ENCODE data around the gene ITPKA.
A peak's percentile ranks its signal among the peaks of the same experiment; 100 is the strongest.
"Not testable (repeated sequence)": the region's sequence is repeated elsewhere in the genome, so short reads cannot be mapped to it uniquely, and the experiment has no call there.

Gene ITPKA

GRCh38 chr15:41465822-41466421 is 27.8 kb upstream of the ITPKA start:
- H4K8ac ChIP-seq (ENCODE audit: low read depth, low read length) = no peak overlapping the region
- H3K36me3 ChIP-seq (ENCODE audit: control insufficient read depth in 1 of 2, insufficient read depth in 2 of 2, low read length in 2 of 2) = peaks cover 25 to 31% of the 10 kb centered on the region in 2 experiments
- H2AK5ac ChIP-seq (ENCODE audit: low read length) = no peak overlapping the region
- no peak overlapping the region for H3K4me3 ChIP-seq (ENCODE audit: low read depth, low read length)
- no peak overlapping the region for H2BK12ac ChIP-seq (ENCODE audit: low read length)
- H3K9me3 ChIP-seq (ENCODE audit: insufficient read depth, low read depth, low read length) = no peaks in the 10 kb centered on the region
- no CpG with 5 or more reads among the region's 8 CpGs for WGBS (ENCODE audit: extremely low coverage, insufficient coverage, insufficient read length)
- no peak overlapping the region for H3K23ac ChIP-seq (ENCODE audit: low read length)
- no peaks in the 10 kb centered on the region for H3K79me1 ChIP-seq (ENCODE audit: low read length)
- no peak overlapping the region for H4K91ac ChIP-seq (ENCODE audit: low read depth, low read length)
- no peak overlapping the region for H3K9ac ChIP-seq (ENCODE audit: low read length)
- H3K14ac ChIP-seq (ENCODE audit: low read length) = no peak overlapping the region
- no peaks in the 10 kb centered on the region for H3K4me1 ChIP-seq (ENCODE audit: control insufficient read depth in 1 of 2, insufficient read depth in 2 of 2, low read length in 2 of 2)
- no peak overlapping the region for H3K4ac ChIP-seq (ENCODE audit: low read depth, low read length)
- H3K27me3 ChIP-seq (ENCODE audit: insufficient read depth, low read length) = no peaks in the 10 kb centered on the region
- H3K4me2 ChIP-seq (ENCODE audit: low read length) = no peak overlapping the region
- no peak overlapping the region for H2AFZ ChIP-seq (ENCODE audit: insufficient read depth, low read length, poor library complexity)
- peak in 1 of 2 donors; percentile 62 for DNase-seq
- H4K12ac ChIP-seq (ENCODE audit: low read depth, low read length) = no peak overlapping the region
- no peaks in the 10 kb centered on the region for H3K79me2 ChIP-seq (ENCODE audit: control insufficient read depth, insufficient read depth, low read length, poor library complexity)
- no peak overlapping the region for H2BK120ac ChIP-seq (ENCODE audit: insufficient read depth, low read length, poor library complexity)
- H2BK5ac ChIP-seq (ENCODE audit: low read depth, low read length, poor library complexity) = no peak overlapping the region
- H3K18ac ChIP-seq (ENCODE audit: low read length) = no peak overlapping the region
- no peak overlapping the region for H3K27ac ChIP-seq (ENCODE audit: low read depth, low read length)

- no peak overlapping the region for H4K8ac ChIP-seq (ENCODE audit: low read depth, low read length)
- no peak overlapping the region for H3K4ac ChIP-seq (ENCODE audit: low read depth, low read length)
- peaks cover 22 to 36% of the 10 kb centered on the region in 2 experiments for H3K36me3 ChIP-seq (ENCODE audit: control insufficient read depth in 1 of 2, insufficient read depth in 2 of 2, low read length in 2 of 2)
- H3K14ac ChIP-seq (ENCODE audit: low read length) = no peak overlapping the region
- no peak overlapping the region for H3K27ac ChIP-seq (ENCODE audit: low read depth, low read length)
- peak overlapping the region; percentile 17 for H3K23ac ChIP-seq (ENCODE audit: low read length)
- no peak overlapping the region for H3K4me3 ChIP-seq (ENCODE audit: low read depth, low read length)
- no peak overlapping the region for H2AK5ac ChIP-seq (ENCODE audit: low read length)
- no peak overlapping the region for H3K4me2 ChIP-seq (ENCODE audit: low read length)
- H3K9me3 ChIP-seq (ENCODE audit: insufficient read depth, low read depth, low read length) = no peaks in the 10 kb centered on the region
- no peak overlapping the region for H2BK12ac ChIP-seq (ENCODE audit: low read length)
- H3K27me3 ChIP-seq (ENCODE audit: insufficient read depth, low read length) = no peaks in the 10 kb centered on the region
- H3K79me2 ChIP-seq (ENCODE audit: control insufficient read depth, insufficient read depth, low read length, poor library complexity) = no peaks in the 10 kb centered on the region
- H4K91ac ChIP-seq (ENCODE audit: low read depth, low read length) = no peak overlapping the region
- H2AFZ ChIP-seq (ENCODE audit: insufficient read depth, low read length, poor library complexity) = no peak overlapping the region
- H4K12ac ChIP-seq (ENCODE audit: low read depth, low read length) = no peak overlapping the region
- no peak overlapping the region for H2BK120ac ChIP-seq (ENCODE audit: insufficient read depth, low read length, poor library complexity)
- H2BK5ac ChIP-seq (ENCODE audit: low read depth, low read length, poor library complexity) = no peak overlapping the region
- H3K79me1 ChIP-seq (ENCODE audit: low read length) = no peaks in the 10 kb centered on the region
- no peaks in the 10 kb centered on the region for H3K4me1 ChIP-seq (ENCODE audit: control insufficient read depth in 1 of 2, insufficient read depth in 2 of 2, low read length in 2 of 2)
- no peak for DNase-seq
- no peak overlapping the region for H3K9ac ChIP-seq (ENCODE audit: low read length)
- WGBS (ENCODE audit: extremely low coverage, insufficient coverage, insufficient read length) = no CpG with 5 or more reads among the region's 3 CpGs
- no peak overlapping the region for H3K18ac ChIP-seq (ENCODE audit: low read length)
These were observed 27.0 kb upstream of the ITPKA start for GRCh38 chr15:41466711-41467110.

- not testable (repeated sequence) for H3K4me1 ChIP-seq (ENCODE audit: control insufficient read depth in 1 of 2, insufficient read depth in 2 of 2, low read length in 2 of 2); H3K14ac ChIP-seq (ENCODE audit: low read length); H3K23ac ChIP-seq (ENCODE audit: low read length); H4K12ac ChIP-seq (ENCODE audit: low read depth, low read length); H3K27ac ChIP-seq (ENCODE audit: low read depth, low read length); H3K18ac ChIP-seq (ENCODE audit: low read length); H2AFZ ChIP-seq (ENCODE audit: insufficient read depth, low read length, poor library complexity); H4K91ac ChIP-seq (ENCODE audit: low read depth, low read length); DNase-seq; H3K79me2 ChIP-seq (ENCODE audit: control insufficient read depth, insufficient read depth, low read length, poor library complexity); H3K79me1 ChIP-seq (ENCODE audit: low read length); H2BK5ac ChIP-seq (ENCODE audit: low read depth, low read length, poor library complexity); H3K9me3 ChIP-seq (ENCODE audit: insufficient read depth, low read depth, low read length); H3K4me3 ChIP-seq (ENCODE audit: low read depth, low read length); H2AK5ac ChIP-seq (ENCODE audit: low read length); H2BK120ac ChIP-seq (ENCODE audit: insufficient read depth, low read length, poor library complexity); H3K27me3 ChIP-seq (ENCODE audit: insufficient read depth, low read length); H3K9ac ChIP-seq (ENCODE audit: low read length); H4K8ac ChIP-seq (ENCODE audit: low read depth, low read length); H2BK12ac ChIP-seq (ENCODE audit: low read length); H3K4me2 ChIP-seq (ENCODE audit: low read length); H3K4ac ChIP-seq (ENCODE audit: low read depth, low read length)
- no CpG with 5 or more reads among the region's 6 CpGs for WGBS (ENCODE audit: extremely low coverage, insufficient coverage, insufficient read length)
- peaks cover 40 to 51% of the 10 kb centered on the region in 2 experiments for H3K36me3 ChIP-seq (ENCODE audit: control insufficient read depth in 1 of 2, insufficient read depth in 2 of 2, low read length in 2 of 2)
These were observed 24.0 kb upstream of the ITPKA start for GRCh38 chr15:41469644-41470043.

GRCh38 chr15:41473418-41473817 is 20.3 kb upstream of the ITPKA start:
- no peak for DNase-seq
- Histone ChIP-seq H3K23ac (ENCODE audit: low read length) (no peak overlapping the region), H2AFZ (ENCODE audit: insufficient read depth, low read length, poor library complexity) (no peak overlapping the region), H3K27me3 (ENCODE audit: insufficient read depth, low read length) (no peaks in the 10 kb centered on the region), H2AK5ac (ENCODE audit: low read length) (no peak overlapping the region), H4K8ac (ENCODE audit: low read depth, low read length) (no peak overlapping the region), H2BK12ac (ENCODE audit: low read length) (no peak overlapping the region), H3K9ac (ENCODE audit: low read length) (no peak overlapping the region), H3K4ac (ENCODE audit: low read depth, low read length) (no peak overlapping the region), H3K79me2 (ENCODE audit: control insufficient read depth, insufficient read depth, low read length, poor library complexity) (no peaks in the 10 kb centered on the region), H3K18ac (ENCODE audit: low read length) (no peak overlapping the region), H2BK5ac (ENCODE audit: low read depth, low read length, poor library complexity) (no peak overlapping the region), H3K4me3 (ENCODE audit: low read depth, low read length) (no peak overlapping the region), H2BK120ac (ENCODE audit: insufficient read depth, low read length, poor library complexity) (no peak overlapping the region), H4K91ac (ENCODE audit: low read depth, low read length) (no peak overlapping the region), H3K79me1 (ENCODE audit: low read length) (no peaks in the 10 kb centered on the region), H3K14ac (ENCODE audit: low read length) (no peak overlapping the region), H3K4me2 (ENCODE audit: low read length) (no peak overlapping the region), H3K27ac (ENCODE audit: low read depth, low read length) (no peak overlapping the region), H3K36me3 (ENCODE audit: control insufficient read depth in 1 of 2, insufficient read depth in 2 of 2, low read length in 2 of 2) (peaks cover 51 to 64% of the 10 kb centered on the region in 2 experiments), H3K4me1 (ENCODE audit: control insufficient read depth in 1 of 2, insufficient read depth in 2 of 2, low read length in 2 of 2) (no peaks in the 10 kb centered on the region), H4K12ac (ENCODE audit: low read depth, low read length) (no peak overlapping the region), H3K9me3 (ENCODE audit: insufficient read depth, low read depth, low read length) (no peaks in the 10 kb centered on the region)
- no CpG with 5 or more reads among the region's 11 CpGs for WGBS (ENCODE audit: extremely low coverage, insufficient coverage, insufficient read length)

All from trophoblast cell (in vitro differentiated cells and primary cell).